Measurements from ENCODE around the gene BSPRY.

The BSPRY gene

GRCh38 chr9:113360242-113360842, 11.0 kb downstream of the BSPRY start (continued):
- TF ChIP-seq, protein P1, sequence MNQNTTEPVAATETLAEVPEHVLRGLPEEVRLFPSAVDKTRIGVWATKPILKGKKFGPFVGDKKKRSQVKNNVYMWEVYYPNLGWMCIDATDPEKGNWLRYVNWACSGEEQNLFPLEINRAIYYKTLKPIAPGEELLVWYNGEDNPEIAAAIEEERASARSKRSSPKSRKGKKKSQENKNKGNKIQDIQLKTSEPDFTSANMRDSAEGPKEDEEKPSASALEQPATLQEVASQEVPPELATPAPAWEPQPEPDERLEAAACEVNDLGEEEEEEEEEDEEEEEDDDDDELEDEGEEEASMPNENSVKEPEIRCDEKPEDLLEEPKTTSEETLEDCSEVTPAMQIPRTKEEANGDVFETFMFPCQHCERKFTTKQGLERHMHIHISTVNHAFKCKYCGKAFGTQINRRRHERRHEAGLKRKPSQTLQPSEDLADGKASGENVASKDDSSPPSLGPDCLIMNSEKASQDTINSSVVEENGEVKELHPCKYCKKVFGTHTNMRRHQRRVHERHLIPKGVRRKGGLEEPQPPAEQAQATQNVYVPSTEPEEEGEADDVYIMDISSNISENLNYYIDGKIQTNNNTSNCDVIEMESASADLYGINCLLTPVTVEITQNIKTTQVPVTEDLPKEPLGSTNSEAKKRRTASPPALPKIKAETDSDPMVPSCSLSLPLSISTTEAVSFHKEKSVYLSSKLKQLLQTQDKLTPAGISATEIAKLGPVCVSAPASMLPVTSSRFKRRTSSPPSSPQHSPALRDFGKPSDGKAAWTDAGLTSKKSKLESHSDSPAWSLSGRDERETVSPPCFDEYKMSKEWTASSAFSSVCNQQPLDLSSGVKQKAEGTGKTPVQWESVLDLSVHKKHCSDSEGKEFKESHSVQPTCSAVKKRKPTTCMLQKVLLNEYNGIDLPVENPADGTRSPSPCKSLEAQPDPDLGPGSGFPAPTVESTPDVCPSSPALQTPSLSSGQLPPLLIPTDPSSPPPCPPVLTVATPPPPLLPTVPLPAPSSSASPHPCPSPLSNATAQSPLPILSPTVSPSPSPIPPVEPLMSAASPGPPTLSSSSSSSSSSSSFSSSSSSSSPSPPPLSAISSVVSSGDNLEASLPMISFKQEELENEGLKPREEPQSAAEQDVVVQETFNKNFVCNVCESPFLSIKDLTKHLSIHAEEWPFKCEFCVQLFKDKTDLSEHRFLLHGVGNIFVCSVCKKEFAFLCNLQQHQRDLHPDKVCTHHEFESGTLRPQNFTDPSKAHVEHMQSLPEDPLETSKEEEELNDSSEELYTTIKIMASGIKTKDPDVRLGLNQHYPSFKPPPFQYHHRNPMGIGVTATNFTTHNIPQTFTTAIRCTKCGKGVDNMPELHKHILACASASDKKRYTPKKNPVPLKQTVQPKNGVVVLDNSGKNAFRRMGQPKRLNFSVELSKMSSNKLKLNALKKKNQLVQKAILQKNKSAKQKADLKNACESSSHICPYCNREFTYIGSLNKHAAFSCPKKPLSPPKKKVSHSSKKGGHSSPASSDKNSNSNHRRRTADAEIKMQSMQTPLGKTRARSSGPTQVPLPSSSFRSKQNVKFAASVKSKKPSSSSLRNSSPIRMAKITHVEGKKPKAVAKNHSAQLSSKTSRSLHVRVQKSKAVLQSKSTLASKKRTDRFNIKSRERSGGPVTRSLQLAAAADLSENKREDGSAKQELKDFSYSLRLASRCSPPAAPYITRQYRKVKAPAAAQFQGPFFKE (tag by site-specific recombination; IDR thresholded peaks at IDR 0.05; ENCODE audit: borderline replicate concordance), result no peak
- no peak for TF ChIP-seq TRIM28 (IDR thresholded peaks at IDR 0.05; ENCODE audit: borderline replicate concordance, low read length)
- TF ChIP-seq ZBTB17 (tag by site-specific recombination; IDR thresholded peaks at IDR 0.05), result 0 out of 2 replicates have a peak, but pooled peaks have one; percentile 10
- no peak for TF ChIP-seq EGR2 (tag by site-specific recombination; IDR thresholded peaks at IDR 0.05; ENCODE audit: low read depth)
- TF ChIP-seq ZNF24 (tag by site-specific recombination; IDR thresholded peaks at IDR 0.05), result no peak
- no peak for TF ChIP-seq KLF9 (tag by site-specific recombination; IDR thresholded peaks at IDR 0.05; ENCODE audit: low read depth)
- TF ChIP-seq ZNF768 (tag by site-specific recombination; IDR thresholded peaks at IDR 0.05), result no peak
- TF ChIP-seq ZNF426 (tag by site-specific recombination; IDR thresholded peaks at IDR 0.05), result no peak
- no peak for TF ChIP-seq ZNF701 (tag by site-specific recombination; IDR thresholded peaks at IDR 0.05)
- TF ChIP-seq ZNF76 (tag by site-specific recombination; IDR thresholded peaks at IDR 0.05; ENCODE audit: borderline replicate concordance, low read depth), result no peak
- TF ChIP-seq KLF16 (tag by site-specific recombination; IDR thresholded peaks at IDR 0.05), result no peak
- TF ChIP-seq RBAK (tag by site-specific recombination; IDR thresholded peaks at IDR 0.05), result no peak
- TF ChIP-seq HOXC10 (CRISPR knock-in tag; IDR thresholded peaks at IDR 0.05), result no peak
- TF ChIP-seq, protein P2, sequence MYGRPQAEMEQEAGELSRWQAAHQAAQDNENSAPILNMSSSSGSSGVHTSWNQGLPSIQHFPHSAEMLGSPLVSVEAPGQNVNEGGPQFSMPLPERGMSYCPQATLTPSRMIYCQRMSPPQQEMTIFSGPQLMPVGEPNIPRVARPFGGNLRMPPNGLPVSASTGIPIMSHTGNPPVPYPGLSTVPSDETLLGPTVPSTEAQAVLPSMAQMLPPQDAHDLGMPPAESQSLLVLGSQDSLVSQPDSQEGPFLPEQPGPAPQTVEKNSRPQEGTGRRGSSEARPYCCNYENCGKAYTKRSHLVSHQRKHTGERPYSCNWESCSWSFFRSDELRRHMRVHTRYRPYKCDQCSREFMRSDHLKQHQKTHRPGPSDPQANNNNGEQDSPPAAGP (tag by site-specific recombination; IDR thresholded peaks at IDR 0.05), result no peak

GRCh38 chr9:113361304-113362018, 12.1 kb downstream of the BSPRY start:
- Histone ChIP-seq H3K4me3 (ENCODE audit: low read depth, low read length) (no peak overlapping the region), H3K36me3 (ENCODE audit: control insufficient read depth in 2 of 2, insufficient read depth in 1 of 2, low read length in 2 of 2) (no peaks in the 10 kb centered on the region), H3K9me3 (ENCODE audit: control insufficient read depth, insufficient read depth, low read depth, low read length) (no peaks in the 10 kb centered on the region), H3K27ac (ENCODE audit: extremely low read depth, low read depth, low read length) (no peak overlapping the region), H3K4me1 (ENCODE audit: control insufficient read depth, insufficient read depth, low read length) (no peaks in the 10 kb centered on the region)
- POLR2A ChIA-PET, result interaction anchor here (0.9 to 1.2 kb wide), 4 partner anchors 14 to 38 kb away, joined by 3 read pairs; partner anchors contain the start of genes HDHD3 and WDR31
- TF ChIP-seq, protein P3, sequence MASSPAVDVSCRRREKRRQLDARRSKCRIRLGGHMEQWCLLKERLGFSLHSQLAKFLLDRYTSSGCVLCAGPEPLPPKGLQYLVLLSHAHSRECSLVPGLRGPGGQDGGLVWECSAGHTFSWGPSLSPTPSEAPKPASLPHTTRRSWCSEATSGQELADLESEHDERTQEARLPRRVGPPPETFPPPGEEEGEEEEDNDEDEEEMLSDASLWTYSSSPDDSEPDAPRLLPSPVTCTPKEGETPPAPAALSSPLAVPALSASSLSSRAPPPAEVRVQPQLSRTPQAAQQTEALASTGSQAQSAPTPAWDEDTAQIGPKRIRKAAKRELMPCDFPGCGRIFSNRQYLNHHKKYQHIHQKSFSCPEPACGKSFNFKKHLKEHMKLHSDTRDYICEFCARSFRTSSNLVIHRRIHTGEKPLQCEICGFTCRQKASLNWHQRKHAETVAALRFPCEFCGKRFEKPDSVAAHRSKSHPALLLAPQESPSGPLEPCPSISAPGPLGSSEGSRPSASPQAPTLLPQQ (tag by site-specific recombination; IDR thresholded peaks at IDR 0.05), result no peak
- peak; percentile 37; the same call in 1 of the 2 replicates for TF ChIP-seq PRDM6 (tag by site-specific recombination; IDR thresholded peaks at IDR 0.05)
- CTCF ChIA-PET, result interaction anchor here (0.6 to 2.0 kb wide), 3 partner anchors 39 to 227 kb away, joined by 3 to 7 read pairs (median 5); partner anchors contain the start of genes ALAD, CDC26 and PRPF4
